Measurements from ENCODE around the gene GAL3ST3.

- no peak for TF ChIP-seq PATZ1 (CRISPR knock-in tag; IDR thresholded peaks at IDR 0.05; ENCODE audit: borderline replicate concordance)
- no peak for TF ChIP-seq ZFP3 (CRISPR knock-in tag; IDR thresholded peaks at IDR 0.05)
- TF ChIP-seq ESRRG (CRISPR knock-in tag; IDR thresholded peaks at IDR 0.05) = no peak
- TF ChIP-seq CREB5 (CRISPR knock-in tag; IDR thresholded peaks at IDR 0.05; ENCODE audit: low read depth) = no peak
- TF ChIP-seq, protein P1, sequence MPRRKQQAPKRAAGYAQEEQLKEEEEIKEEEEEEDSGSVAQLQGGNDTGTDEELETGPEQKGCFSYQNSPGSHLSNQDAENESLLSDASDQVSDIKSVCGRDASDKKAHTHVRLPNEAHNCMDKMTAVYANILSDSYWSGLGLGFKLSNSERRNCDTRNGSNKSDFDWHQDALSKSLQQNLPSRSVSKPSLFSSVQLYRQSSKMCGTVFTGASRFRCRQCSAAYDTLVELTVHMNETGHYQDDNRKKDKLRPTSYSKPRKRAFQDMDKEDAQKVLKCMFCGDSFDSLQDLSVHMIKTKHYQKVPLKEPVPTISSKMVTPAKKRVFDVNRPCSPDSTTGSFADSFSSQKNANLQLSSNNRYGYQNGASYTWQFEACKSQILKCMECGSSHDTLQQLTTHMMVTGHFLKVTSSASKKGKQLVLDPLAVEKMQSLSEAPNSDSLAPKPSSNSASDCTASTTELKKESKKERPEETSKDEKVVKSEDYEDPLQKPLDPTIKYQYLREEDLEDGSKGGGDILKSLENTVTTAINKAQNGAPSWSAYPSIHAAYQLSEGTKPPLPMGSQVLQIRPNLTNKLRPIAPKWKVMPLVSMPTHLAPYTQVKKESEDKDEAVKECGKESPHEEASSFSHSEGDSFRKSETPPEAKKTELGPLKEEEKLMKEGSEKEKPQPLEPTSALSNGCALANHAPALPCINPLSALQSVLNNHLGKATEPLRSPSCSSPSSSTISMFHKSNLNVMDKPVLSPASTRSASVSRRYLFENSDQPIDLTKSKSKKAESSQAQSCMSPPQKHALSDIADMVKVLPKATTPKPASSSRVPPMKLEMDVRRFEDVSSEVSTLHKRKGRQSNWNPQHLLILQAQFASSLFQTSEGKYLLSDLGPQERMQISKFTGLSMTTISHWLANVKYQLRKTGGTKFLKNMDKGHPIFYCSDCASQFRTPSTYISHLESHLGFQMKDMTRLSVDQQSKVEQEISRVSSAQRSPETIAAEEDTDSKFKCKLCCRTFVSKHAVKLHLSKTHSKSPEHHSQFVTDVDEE (CRISPR knock-in tag; IDR thresholded peaks at IDR 0.05) = no peak
- no peak for TF ChIP-seq TCF4 (CRISPR knock-in tag; IDR thresholded peaks at IDR 0.05; ENCODE audit: borderline replicate concordance)
- TF ChIP-seq ZNF70 (CRISPR knock-in tag; IDR thresholded peaks at IDR 0.05) = no peak
- no peak for TF ChIP-seq ARNTL (CRISPR knock-in tag; IDR thresholded peaks at IDR 0.05; ENCODE audit: borderline replicate concordance, low read depth)
- no peak for TF ChIP-seq ZFP30 (CRISPR knock-in tag; IDR thresholded peaks at IDR 0.05)
- no peak for TF ChIP-seq ZNF8 (CRISPR knock-in tag; IDR thresholded peaks at IDR 0.05)
- no peak for TF ChIP-seq TOX (CRISPR knock-in tag; IDR thresholded peaks at IDR 0.05; ENCODE audit: borderline replicate concordance)
Observed at GRCh38 chr11:66042996-66043906, 5.7 kb downstream of the GAL3ST3 start.

Measured in SK-N-SH treated with all-trans-retinoic acid at 6 μM for 48 hours (cell line).